H1 (cell line): ENCODE data around the gene TMEM163. TPM values are rescaled to one million over a fixed set of nuclear protein-coding genes. Genes with fewer than 3 reads are reported as not detected.

Experiments
- CTCF ChIA-PET: fragments of 300-600 bp; sonication (Branson Sonifier 250); formaldehyde crosslinking; loops from one replicate; lab custom pipeline; 2021; ENCODE audit not compliant: partially characterized antibody; lab: Charles Lee
- POLR2A ChIA-PET: fragments of 300-600 bp; sonication (Branson Sonifier 250); formaldehyde crosslinking; loops from one replicate; lab custom pipeline; 2021; ENCODE audit warnings: inconsistent platforms; ENCODE audit not compliant: partially characterized antibody; lab: Charles Lee
- DNase-seq, 2 experiments: peaks; one replicate each; pipeline versions ENCODE4 v3.0.0 to v3.0.0-alpha.2; 2010 to 2022; ENCODE audit warnings: low spot score in 2 of 2, low read depth in 1 of 2, mixed read lengths in 1 of 2
- FAIRE-seq: peaks from 2 replicates; lab custom pipeline; 2011; peaks lifted over from hg19 to GRCh38; lab: Jason Lieb, UNC
- H2AFZ ChIP-seq: 2 replicates; pipeline ENCODE4 v1.8.1; 2012; ENCODE audit warnings: low read length, inconsistent platforms
- H2AK5ac ChIP-seq: 2 replicates; pipeline ENCODE4 v1.6.1; 2013; ENCODE audit warnings: low read depth, low read length
- H2BK120ac ChIP-seq: replicated peaks from 2 replicates; pipeline ENCODE3; 2013; ENCODE audit warnings: low read depth, low read length, inconsistent platforms
- H2BK12ac ChIP-seq: 2 replicates; pipeline ENCODE4 v1.6.1; 2013; ENCODE audit warnings: low read depth, low read length
- H2BK15ac ChIP-seq: 2 replicates; pipeline ENCODE4 v1.6.1; 2013; ENCODE audit warnings: low read length
- H2BK20ac ChIP-seq: 2 replicates; pipeline ENCODE4 v1.6.1; 2013; ENCODE audit warnings: low read length
- H2BK5ac ChIP-seq: 2 replicates; pipeline ENCODE4 v1.6.1; 2013; ENCODE audit warnings: low read depth, low read length
- H3K14ac ChIP-seq: 2 replicates; pipeline ENCODE4 v1.6.1; 2013; ENCODE audit warnings: inconsistent platforms; ENCODE audit not compliant: insufficient read length
- H3K18ac ChIP-seq: 2 replicates; pipeline ENCODE4 v1.6.1; 2013; ENCODE audit warnings: low read length; ENCODE audit errors: extremely low read depth
- H3K23ac ChIP-seq: 2 replicates; pipeline ENCODE4 v1.6.1; 2013; ENCODE audit warnings: inconsistent platforms; ENCODE audit not compliant: insufficient read length
- H3K23me2 ChIP-seq: 2 replicates; pipeline ENCODE4 v1.6.1; 2013; ENCODE audit warnings: low read depth, low read length
- H3K27ac ChIP-seq: 2 replicates; pipeline ENCODE4 v1.6.1; 2011; ENCODE audit warnings: low read depth, low read length, inconsistent platforms
- H3K27me3 ChIP-seq, 4 experiments: replicated peaks in 1 of 4; 1 replicate in 1 of 4; 2 replicates in 3 of 4; pipeline versions ENCODE4 v1.6.1 to v1.8.1; 2011 to 2013; ENCODE audit warnings: low read length in 3 of 4, mild to moderate bottlenecking in 3 of 4, inconsistent platforms in 2 of 4, mixed read lengths in 2 of 4, moderate library complexity in 1 of 4; ENCODE audit not compliant: control insufficient read depth in 3 of 4, insufficient read depth in 3 of 4; ENCODE audit errors: extremely low read depth in 1 of 4
- H3K36me3 ChIP-seq, 4 experiments: 2 replicates each; pipeline versions ENCODE4 v1.6.1 to v1.8.1; 2011 to 2013; ENCODE audit warnings: mild to moderate bottlenecking in 4 of 4, low read length in 3 of 4, moderate library complexity in 2 of 4, control low read depth in 1 of 4, inconsistent platforms in 1 of 4; ENCODE audit not compliant: insufficient read depth in 4 of 4, control insufficient read depth in 2 of 4
- H3K4ac ChIP-seq: replicated peaks from 2 replicates; pipeline ENCODE3; 2013; ENCODE audit warnings: low read length, low read depth, mixed read lengths, inconsistent platforms; ENCODE audit not compliant: insufficient read length
- H3K4me1 ChIP-seq, 4 experiments: replicated peaks in 1 of 4; 1 replicate in 1 of 4; 2 replicates in 3 of 4; pipeline versions ENCODE4 v1.6.1 to v1.8.1; 2011 to 2013; ENCODE audit warnings: low read length in 3 of 4, inconsistent platforms in 2 of 4, mixed read lengths in 1 of 4; ENCODE audit not compliant: insufficient read depth in 4 of 4, control insufficient read depth in 3 of 4
- H3K4me2 ChIP-seq, 2 experiments: 2 replicates each; pipeline versions ENCODE4 v1.6.1 to v1.8.1; 2011 to 2013; ENCODE audit warnings: low read depth in 2 of 2, low read length in 2 of 2, control low read depth in 1 of 2, inconsistent platforms in 1 of 2, mild to moderate bottlenecking in 1 of 2; ENCODE audit not compliant: insufficient read depth in 1 of 2
- H3K4me3 ChIP-seq, 4 experiments: fragments of 200-600, 300-600 bp in 1 of 4; sonication (generic), shearing (Covaris generic), sonication (Bioruptor Twin) in 1 of 4; 2 replicates each; pipeline versions ENCODE4 v1.5.1 to v1.8.1; 2011 to 2016; ENCODE audit warnings: low read length in 4 of 4, low read depth in 3 of 4, control low read depth in 2 of 4, inconsistent platforms in 2 of 4, mild to moderate bottlenecking in 2 of 4, mixed read lengths in 1 of 4, moderate library complexity in 1 of 4; ENCODE audit not compliant: insufficient read depth in 2 of 4; ENCODE audit errors: extremely low read depth in 1 of 4
- H3K56ac ChIP-seq: replicated peaks from 2 replicates; pipeline ENCODE3; 2013; ENCODE audit warnings: low read depth, mild to moderate bottlenecking, mixed read lengths, low read length, inconsistent platforms; ENCODE audit not compliant: insufficient read length
- H3K79me1 ChIP-seq: 2 replicates; pipeline ENCODE4 v1.6.1; 2013; ENCODE audit warnings: low read depth, low read length, control low read depth
- H3K79me2 ChIP-seq, 2 experiments: 2 replicates each; pipeline versions ENCODE4 v1.6.1 to v1.8.1; 2012 to 2013; ENCODE audit warnings: low read length in 2 of 2, mild to moderate bottlenecking in 2 of 2, inconsistent platforms in 1 of 2; ENCODE audit not compliant: insufficient read depth in 2 of 2, control insufficient read depth in 1 of 2
- H3K9ac ChIP-seq, 4 experiments: replicated peaks in 1 of 4; 1 replicate in 1 of 4; 2 replicates in 3 of 4; pipeline versions ENCODE4 v1.6.1 to v1.8.1; 2011 to 2013; ENCODE audit warnings: low read depth in 3 of 4, low read length in 3 of 4, control low read depth in 2 of 4, mild to moderate bottlenecking in 2 of 4, moderate library complexity in 2 of 4, inconsistent platforms in 1 of 4; ENCODE audit errors: extremely low read depth in 1 of 4
- H3K9me3 ChIP-seq, 2 experiments: 2 replicates each; pipeline versions ENCODE4 v1.6.1 to v1.8.1; 2012 to 2013; ENCODE audit warnings: mild to moderate bottlenecking in 2 of 2, moderate library complexity in 2 of 2, control low read depth in 1 of 2, inconsistent platforms in 1 of 2, low read depth in 1 of 2, low read length in 1 of 2, mixed read lengths in 1 of 2; ENCODE audit not compliant: insufficient read depth in 2 of 2
- H4K20me1 ChIP-seq, 2 experiments: replicated peaks in 1 of 2; 2 replicates each; pipeline versions ENCODE3 to v1.8.1; 2011 to 2013; ENCODE audit warnings: inconsistent platforms in 2 of 2, low read length in 2 of 2, mild to moderate bottlenecking in 1 of 2; ENCODE audit not compliant: insufficient read depth in 2 of 2, control insufficient read depth in 1 of 2
- H4K5ac ChIP-seq: 2 replicates; pipeline ENCODE4 v1.6.1; 2013; ENCODE audit warnings: low read length, low read depth, mixed read lengths, inconsistent platforms; ENCODE audit not compliant: insufficient read length
- H4K8ac ChIP-seq: 2 replicates; pipeline ENCODE4 v1.8.0; 2013; ENCODE audit warnings: mild to moderate bottlenecking, moderate library complexity, low read length, inconsistent platforms; ENCODE audit not compliant: insufficient read depth; ENCODE audit errors: extremely low read depth
- H4K91ac ChIP-seq: replicated peaks from 2 replicates; pipeline ENCODE3; 2013; ENCODE audit warnings: low read length, mixed read lengths, inconsistent platforms; ENCODE audit not compliant: insufficient read length
- BCL11A ChIP-seq, 2 experiments: IDR thresholded peaks; one replicate each; pipeline ENCODE4 v1.6.1; 2011; ENCODE audit warnings: low read depth in 2 of 2, low read length in 2 of 2, mild to moderate bottlenecking in 2 of 2
- BRCA1 ChIP-seq: IDR thresholded peaks from 2 replicates; pipeline ENCODE4 v1.6.1; 2012; ENCODE audit warnings: low read depth, low read length, improper control_type of control experiment
- CBX8 ChIP-seq: fragments of 300-800, 300-1000 bp; sonication (generic); IDR thresholded peaks from 2 replicates; pipeline ENCODE4 v1.7.1; 2016; ENCODE audit warnings: low read depth, low read length, borderline replicate concordance
- CEBPB ChIP-seq: IDR thresholded peaks from 2 replicates; pipeline ENCODE4 v1.6.1; 2012; ENCODE audit warnings: low read depth, low read length
- CHD2 ChIP-seq: IDR thresholded peaks from 2 replicates; pipeline ENCODE4 v1.6.1; 2012; ENCODE audit warnings: low read length, improper control_type of control experiment
- HDAC2 ChIP-seq, 2 experiments: fragments of 300-600 bp in 1 of 2; sonication (generic) in 1 of 2; IDR thresholded peaks; 2 replicates each; pipeline ENCODE4 v1.6.1; 2011 to 2012; ENCODE audit warnings: low read depth in 2 of 2, low read length in 2 of 2, mild to moderate bottlenecking in 2 of 2, moderate library complexity in 2 of 2, borderline replicate concordance in 1 of 2, inconsistent platforms in 1 of 2
- KDM5A ChIP-seq: fragments of 200-600 bp; IDR thresholded peaks from 2 replicates; pipeline ENCODE4 v1.7.1; 2012; ENCODE audit warnings: mild to moderate bottlenecking, low read length, inconsistent platforms, mixed read lengths
- RBBP5 ChIP-seq: IDR thresholded peaks from 2 replicates; pipeline ENCODE4 v1.7.1; 2012; ENCODE audit warnings: low read depth, mild to moderate bottlenecking, inconsistent platforms, low read length, moderate library complexity, borderline replicate concordance
- TAF7 ChIP-seq: optimal IDR thresholded peaks from 2 replicates; pipeline ENCODE3; 2011; ENCODE audit warnings: low read depth, mild to moderate bottlenecking, inconsistent platforms, low read length, moderate library complexity, borderline replicate concordance
- WGBS, 2 experiments: shearing (Covaris generic) in 1 of 2; methylation state at CpG; one replicate each; pipeline versions ENCODE4 v1.1.6 to v1.1.7; 2013 to 2015; ENCODE audit warnings: low lambda C conversion rate in 2 of 2, mixed read lengths in 2 of 2, inconsistent platforms in 1 of 2, low coverage in 1 of 2, missing lambda C conversion rate in 1 of 2; ENCODE audit not compliant: insufficient replicate concordance in 2 of 2, insufficient coverage in 1 of 2, insufficient read length in 1 of 2; ENCODE audit errors: extremely low coverage in 1 of 2, missing lambda C conversion rate in 1 of 2; 5-methylcytosine and 5-hydroxymethylcytosine counted together
- polyA plus RNA-seq, 7 experiments: library from polyadenylated mRNA; depleted of rRNA in 3 of 7; stranded (reverse) in 5 of 7; unstranded in 2 of 7; fragments of >200 nt in 5 of 7; fragments of 200-250 nt in 2 of 7; gene quantifications; 1 replicate in 5 of 7; 2 replicates in 1 of 7; 4 replicates in 1 of 7; pipeline versions ENCODE4 v1.2.1 to v1.2.3, GENCODE V29; 2011 to 2013; ENCODE audit warnings: missing spikeins in 2 of 7, mixed read lengths in 2 of 7
- total RNA-seq: library from RNA; stranded (reverse); fragmentation: NEBNext Ultra II Directional; extraction: Animal tissue kit (Norgen Biotek cat#: 25700); gene quantifications from 2 replicates; pipeline ENCODE4 v1.2.1, GENCODE V29; 2021

Gene TMEM163
- total and polyA plus RNA-seq, 2 of the 8 experiments (the other 6 are each of a cell fraction or from before 2014, with no cell fraction given): 2.8 to 3.2 TPM

- Histone ChIP-seq H3K4ac (no peak overlapping the region), H3K36me3 (peaks cover 0 to 9% (median 0%) of the 10 kb centered on the region in 4 experiments; a peak in 2 of 8 replicates), H4K5ac (no peak overlapping the region), H3K4me2 (no peak overlapping the region), H3K9ac (no peak overlapping the region), H2AK5ac (no peak overlapping the region), H3K4me1 (peaks cover 0 to 5% (median 0%) of the 10 kb centered on the region in 4 experiments; a peak in 1 of 7 replicates), H2AFZ (no peak overlapping the region), H3K79me2 (no peaks in the 10 kb centered on the region), H3K79me1 (no peaks in the 10 kb centered on the region), H3K23me2 (no peaks in the 10 kb centered on the region), H2BK12ac (no peak overlapping the region), H3K27ac (no peak overlapping the region), H3K4me3 (no peak overlapping the region), H3K18ac (no peak overlapping the region), H4K8ac (no peak overlapping the region), H2BK120ac (no peak overlapping the region), H3K27me3 (no peaks in the 10 kb centered on the region), H2BK15ac (no peak overlapping the region), H4K20me1 (no peaks in the 10 kb centered on the region), H4K91ac (no peak overlapping the region), H3K23ac (no peak overlapping the region), H3K14ac (no peak overlapping the region), H3K9me3 (no peaks in the 10 kb centered on the region), H2BK5ac (no peak overlapping the region), H2BK20ac (no peak overlapping the region), H3K56ac (no peak overlapping the region)
- POLR2A ChIA-PET: no interaction called here
- DNase-seq (no peak), FAIRE-seq (no peak)
- WGBS, 2 experiments: 92% methylated on average over 4 of the region's 4 CpGs; no CpG with 5 or more reads in 1 of the 2 experiments
- no peak for TF ChIP-seq TAF7
- no peak for TF ChIP-seq CBX8
- TF ChIP-seq BRCA1: no peak
- no peak for TF ChIP-seq CEBPB
- no peak for TF ChIP-seq HDAC2 (IDR thresholded peaks at IDR 0.05; ENCODE audit: borderline replicate concordance in 1 of 2, low read depth in 2 of 2, low read length in 2 of 2)
- no peak for TF ChIP-seq RBBP5
- TF ChIP-seq CHD2: no peak
- no peak for TF ChIP-seq KDM5A
- no peak for TF ChIP-seq BCL11A (IDR thresholded peaks at IDR 0.05; ENCODE audit: low read depth in 2 of 2, low read length in 2 of 2)
- CTCF ChIA-PET: interaction anchor here (1.2 to 1.8 kb wide), 3 partner anchors 15 to 44 kb away, joined by 3 to 7 read pairs (median 4); no protein-coding TSS in a partner anchor
Measured at GRCh38 chr2:134407154-134407890, 311.5 kb downstream of the TMEM163 start.
